ENCODE measurements around the gene CCDC137.

Gene CCDC137

GRCh38 chr17:81713556-81714411 lies 47.2 kb downstream of the CCDC137 start:
- no peak for TF ChIP-seq CTCF (IDR thresholded peaks at IDR 0.05)

- TF ChIP-seq CTCF (IDR thresholded peaks at IDR 0.05), result no peak
These were observed 48.0 kb downstream of the CCDC137 start for GRCh38 chr17:81714412-81715106.

GRCh38 chr17:81715107-81715871 lies 48.8 kb downstream of the CCDC137 start:
- no peak for TF ChIP-seq CTCF (IDR thresholded peaks at IDR 0.05)

- TF ChIP-seq CTCF (IDR thresholded peaks at IDR 0.05), result no peak
These were observed 49.5 kb downstream of the CCDC137 start for GRCh38 chr17:81715872-81716673.

GRCh38 chr17:81716674-81716996 lies 50.1 kb downstream of the CCDC137 start:
- no peak for TF ChIP-seq CTCF (IDR thresholded peaks at IDR 0.05)

- TF ChIP-seq CTCF (IDR thresholded peaks at IDR 0.05), result no peak
These were observed 50.7 kb downstream of the CCDC137 start for GRCh38 chr17:81717049-81717765.
